Aorta (tissue), 5 donors: ENCODE results near the gene DSC1. TPM values are rescaled to one million over a fixed set of nuclear protein-coding genes. Genes with fewer than 3 reads are reported as not detected.

Experiments used
- ATAC-seq: fragments of 200-7000 bp; cut with Tn5 transposase; one replicate; pipeline ENCODE4 v1.9.1; 2022; ENCODE audit warnings: moderate library complexity; ENCODE audit not compliant: low FRiP score
- DNase-seq, 2 donors: peaks; one replicate each; pipeline ENCODE4 v3.0.0-alpha.2; 2020
- H3K27ac ChIP-seq, 2 donors: one replicate each; pipeline ENCODE4 v1.5.1; 2013; ENCODE audit warnings: low read length in 2 of 2, mild to moderate bottlenecking in 2 of 2, moderate library complexity in 2 of 2, control low read depth in 1 of 2, inconsistent platforms in 1 of 2, low read depth in 1 of 2
- H3K27me3 ChIP-seq, 2 donors: one replicate each; pipeline ENCODE4 v1.6.1; 2013; ENCODE audit warnings: control low read depth in 1 of 2, low read length in 1 of 2, mild to moderate bottlenecking in 1 of 2, moderate library complexity in 1 of 2; ENCODE audit not compliant: insufficient read depth in 2 of 2, control insufficient read depth in 1 of 2
- H3K36me3 ChIP-seq, 2 donors: one replicate each; pipeline ENCODE4 v1.6.1; 2013; ENCODE audit warnings: control low read depth in 1 of 2, low read length in 1 of 2, mild to moderate bottlenecking in 1 of 2; ENCODE audit not compliant: insufficient read depth in 2 of 2, control insufficient read depth in 1 of 2
- H3K4me1 ChIP-seq, 2 donors: one replicate each; pipeline ENCODE4 v1.6.1; 2013; ENCODE audit warnings: low read length in 2 of 2, control low read depth in 1 of 2, mild to moderate bottlenecking in 1 of 2, moderate library complexity in 1 of 2; ENCODE audit not compliant: insufficient read depth in 2 of 2, control insufficient read depth in 1 of 2
- H3K4me3 ChIP-seq, 2 donors: one replicate each; pipeline ENCODE4 v1.5.1; 2013; ENCODE audit warnings: low read length in 2 of 2, control low read depth in 1 of 2, mild to moderate bottlenecking in 1 of 2
- H3K9me3 ChIP-seq: one replicate; pipeline ENCODE4 v1.6.1; 2013; ENCODE audit warnings: mild to moderate bottlenecking, low read length; ENCODE audit not compliant: control insufficient read depth
- WGBS, 2 donors: extraction: QIAGEN DNeasy Blood & Tissue Kit; methylation state at CpG; one replicate each; pipeline ENCODE4 v1.1.7; 2013; 5-methylcytosine and 5-hydroxymethylcytosine counted together
- intact Hi-C, 2 donors: fragments of 100-400 bp; cut with DNase I; formaldehyde crosslinking; loops; one replicate each; pipeline versions ENCODE4 v1.14.2 to v1.15.0; 2022
- long read RNA-seq, 2 donors: library from polyadenylated mRNA; unstranded; transcript quantifications; one replicate each; pipeline ENCODE4 v2.0.0, GENCODE V29; 2020 to 2021
- polyA plus RNA-seq, 2 donors: library from polyadenylated mRNA; stranded (reverse); fragments of 200-250 nt; gene quantifications; one replicate each; pipeline ENCODE4 v1.2.3, GENCODE V29; 2013
- total RNA-seq, 2 donors: library from RNA; stranded (reverse); fragmentation: NEBNext Ultra II Directional; extraction: Animal tissue kit (Norgen Biotek cat#: 25700); gene quantifications; one replicate each; pipeline ENCODE4 v1.2.1, GENCODE V29; 2021
- donor health status: healthy with polysubstance abuse.
- donor health status: Bipolar disorder and iron deficiency.
- donor health status: DM: no; HTN: no; CAD: no.
- donor health status: DM: no; HTN: no; CAD: no.
- donor health status: DM: yes; HTN: yes; CAD: no.

Gene DSC1, protein sequence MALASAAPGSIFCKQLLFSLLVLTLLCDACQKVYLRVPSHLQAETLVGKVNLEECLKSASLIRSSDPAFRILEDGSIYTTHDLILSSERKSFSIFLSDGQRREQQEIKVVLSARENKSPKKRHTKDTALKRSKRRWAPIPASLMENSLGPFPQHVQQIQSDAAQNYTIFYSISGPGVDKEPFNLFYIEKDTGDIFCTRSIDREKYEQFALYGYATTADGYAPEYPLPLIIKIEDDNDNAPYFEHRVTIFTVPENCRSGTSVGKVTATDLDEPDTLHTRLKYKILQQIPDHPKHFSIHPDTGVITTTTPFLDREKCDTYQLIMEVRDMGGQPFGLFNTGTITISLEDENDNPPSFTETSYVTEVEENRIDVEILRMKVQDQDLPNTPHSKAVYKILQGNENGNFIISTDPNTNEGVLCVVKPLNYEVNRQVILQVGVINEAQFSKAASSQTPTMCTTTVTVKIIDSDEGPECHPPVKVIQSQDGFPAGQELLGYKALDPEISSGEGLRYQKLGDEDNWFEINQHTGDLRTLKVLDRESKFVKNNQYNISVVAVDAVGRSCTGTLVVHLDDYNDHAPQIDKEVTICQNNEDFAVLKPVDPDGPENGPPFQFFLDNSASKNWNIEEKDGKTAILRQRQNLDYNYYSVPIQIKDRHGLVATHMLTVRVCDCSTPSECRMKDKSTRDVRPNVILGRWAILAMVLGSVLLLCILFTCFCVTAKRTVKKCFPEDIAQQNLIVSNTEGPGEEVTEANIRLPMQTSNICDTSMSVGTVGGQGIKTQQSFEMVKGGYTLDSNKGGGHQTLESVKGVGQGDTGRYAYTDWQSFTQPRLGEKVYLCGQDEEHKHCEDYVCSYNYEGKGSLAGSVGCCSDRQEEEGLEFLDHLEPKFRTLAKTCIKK
- not detected for total RNA-seq
- polyA plus RNA-seq = not detected
- long read RNA-seq, donor 1 = 0 reads
- long read RNA-seq, donor 2 = 0 reads

DNA sequence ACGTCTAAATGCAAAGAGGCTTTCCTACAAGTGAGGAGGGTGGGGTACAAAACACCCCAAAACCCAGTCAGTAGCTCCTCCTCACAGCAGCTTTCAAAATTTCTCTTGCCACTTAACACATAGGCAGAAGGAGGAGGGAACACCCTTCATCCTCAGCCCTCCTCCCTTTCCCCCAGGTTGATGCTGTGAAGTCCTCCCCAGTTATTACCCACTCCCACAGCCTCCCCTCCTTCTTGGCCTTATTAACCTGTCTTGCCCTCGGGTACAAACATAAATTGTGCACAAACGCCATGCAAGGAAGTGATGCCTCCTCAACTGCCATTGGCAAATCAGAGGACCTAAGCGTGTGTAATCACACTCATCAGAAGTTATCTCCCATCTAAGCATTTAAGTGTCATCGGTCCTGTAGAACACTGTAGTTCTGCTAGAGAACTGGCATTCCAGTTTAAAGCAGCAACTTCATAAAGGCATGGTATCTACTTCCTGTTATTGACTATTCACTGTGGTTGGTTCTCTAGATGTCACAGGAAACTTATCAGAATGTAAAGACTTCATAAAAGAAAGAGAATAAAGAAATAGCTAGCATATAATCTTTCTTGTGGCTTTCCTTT is at the start of gene DSC1:
Gene DSC1, minus strand, starts transcription at position 32 of the 611 bp plus-strand sequence. CDS start 262 bp downstream, outside the sequence.
- ATAC-seq = no peak
- intact Hi-C loops = no loop called here
- no peak within 1 kb of the TSS for H3K27ac ChIP-seq

DNA sequence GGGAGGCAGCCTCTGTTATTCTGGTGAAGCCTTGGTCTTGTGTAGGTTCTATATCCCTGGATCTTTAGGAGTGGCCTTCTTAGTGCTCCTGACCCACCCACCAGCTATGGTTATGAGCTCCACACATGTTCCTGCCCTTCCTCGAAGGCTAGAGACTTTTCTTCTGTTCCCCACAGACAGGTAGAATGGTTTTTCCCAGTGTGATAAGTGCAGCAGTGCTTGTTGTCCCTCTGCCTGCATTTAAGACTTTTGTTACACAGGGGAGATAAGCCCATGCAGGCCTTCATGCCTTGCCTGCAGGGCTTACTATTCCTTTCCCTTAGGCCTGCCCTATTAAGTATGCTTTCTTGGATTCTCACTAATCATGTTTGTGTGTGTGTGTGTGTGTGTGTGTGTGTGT is 48.4 kb upstream of the DSC1 start:
- intact Hi-C loops = no loop called here
- no peak for ATAC-seq

More for the DNA sequence above, at the start of gene DSC1:
- WGBS, 2 donors = 79 to 80% methylated on average over 5 of the region's 5 CpGs
- Histone ChIP-seq H3K9me3 (no peaks in the 10 kb centered on the region), H3K4me3 (no peak within 1 kb of the TSS), H3K4me1 (no peaks in the 10 kb centered on the region), H3K36me3 (no peaks in the 10 kb centered on the region), H3K27me3 (no peaks in the 10 kb centered on the region)
- no peak for DNase-seq

DNA sequence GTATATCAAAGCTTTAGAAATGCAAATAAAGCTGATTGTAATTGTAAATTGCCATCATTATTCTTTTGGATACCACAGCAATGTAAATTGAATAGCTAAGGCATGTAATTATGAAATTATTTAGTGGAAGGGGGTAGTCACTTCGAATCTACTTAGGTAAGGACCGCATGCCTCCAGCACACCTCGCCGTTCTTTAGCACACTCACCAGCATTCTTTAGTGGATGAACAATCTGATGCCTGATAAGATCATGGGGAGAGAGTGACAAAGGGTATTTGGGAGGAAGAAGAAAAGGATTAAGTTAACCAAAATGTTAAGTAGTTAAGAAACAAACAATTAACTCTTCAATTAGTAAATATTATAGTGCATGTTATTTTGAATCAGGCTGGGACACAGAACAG is 46.4 kb upstream of the DSC1 start:
- ATAC-seq (no peak), DNase-seq (no peak)
- WGBS, 2 donors = 78 to 82% methylated on average over 4 of the region's 4 CpGs
- no peaks in the 10 kb centered on the region for H3K9me3 ChIP-seq
- H3K27me3 ChIP-seq = no peaks in the 10 kb centered on the region
- intact Hi-C loops = no loop called here
- no peak overlapping the region for H3K27ac ChIP-seq
- no peaks in the 10 kb centered on the region for H3K36me3 ChIP-seq
- H3K4me3 ChIP-seq = no peak overlapping the region
- no peaks in the 10 kb centered on the region for H3K4me1 ChIP-seq

More for the DNA sequence above, 48.4 kb upstream of the DSC1 start:
- Histone ChIP-seq H3K36me3 (no peaks in the 10 kb centered on the region), H3K27me3 (no peaks in the 10 kb centered on the region), H3K4me1 (no peaks in the 10 kb centered on the region), H3K9me3 (no peaks in the 10 kb centered on the region), H3K4me3 (no peak overlapping the region), H3K27ac (no peak overlapping the region)
- WGBS, 2 donors = 70 to 91% methylated on average over 1 of the region's 1 CpG
- DNase-seq = no peak

DNA sequence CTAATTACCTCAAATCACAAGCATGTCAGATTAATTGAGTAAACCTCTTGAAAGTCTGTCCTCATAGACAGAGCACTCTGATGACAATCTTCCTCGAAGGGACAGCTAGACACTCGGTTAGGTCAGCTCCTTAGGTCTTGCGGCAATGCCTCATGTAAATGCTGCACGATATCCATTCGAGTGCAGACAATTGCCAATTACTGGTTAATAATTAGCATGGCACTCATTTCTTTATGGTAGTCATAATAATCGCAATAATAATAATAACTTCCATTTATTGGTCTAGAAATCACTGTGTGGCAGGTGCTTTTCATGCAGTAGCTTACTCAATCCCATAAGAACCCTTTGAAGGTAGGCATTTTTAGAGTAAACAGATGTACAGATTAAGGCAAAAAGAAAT is 44.7 kb upstream of the DSC1 start:
- Histone ChIP-seq H3K9me3 (no peaks in the 10 kb centered on the region), H3K36me3 (no peaks in the 10 kb centered on the region), H3K27ac (no peak overlapping the region), H3K4me3 (no peak overlapping the region), H3K27me3 (no peaks in the 10 kb centered on the region), H3K4me1 (no peaks in the 10 kb centered on the region)
- intact Hi-C loops = no loop called here
- ATAC-seq = no peak
- no peak for DNase-seq
- WGBS, 2 donors = 92 to 94% methylated on average over 6 of the region's 6 CpGs

DNA sequence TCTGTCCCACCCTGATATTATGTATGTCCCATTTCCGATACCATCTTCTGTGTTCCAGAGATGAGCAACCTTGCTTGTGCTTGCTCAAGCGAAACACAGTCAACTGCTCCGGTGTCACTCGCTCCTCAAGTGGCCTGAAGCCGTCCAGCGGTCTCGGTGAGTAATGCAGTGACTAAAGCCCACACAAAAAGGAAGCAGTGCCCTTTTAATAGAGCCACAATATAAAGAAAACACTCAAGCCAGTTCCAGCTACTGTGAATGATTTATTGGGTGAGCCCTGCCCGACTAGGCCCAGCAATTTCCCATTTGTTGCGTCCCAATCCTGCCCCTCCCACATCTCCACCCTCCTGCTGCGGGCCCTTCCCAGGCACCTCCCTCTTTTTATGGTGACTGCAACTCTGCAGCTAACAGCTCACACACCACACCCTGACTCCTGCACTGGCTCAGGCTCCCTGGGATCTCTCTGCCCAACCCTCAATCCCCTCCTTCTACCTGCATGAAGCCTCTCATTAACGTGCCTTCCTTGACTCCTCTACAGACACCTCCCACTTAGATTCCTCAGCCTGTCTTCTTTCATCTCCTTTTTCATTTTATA is 44.2 kb upstream of the DSC1 start:
- intact Hi-C loops = no loop called here
- no peaks in the 10 kb centered on the region for H3K9me3 ChIP-seq
- peak; percentile 74 to 77 for DNase-seq
- no peaks in the 10 kb centered on the region for H3K4me1 ChIP-seq
- no peak overlapping the region for H3K4me3 ChIP-seq
- 23 to 27% methylated on average over 11 of the region's 11 CpGs for WGBS, 2 donors
- ATAC-seq = peak; percentile 81
- no peaks in the 10 kb centered on the region for H3K36me3 ChIP-seq
- H3K27me3 ChIP-seq = no peaks in the 10 kb centered on the region
- H3K27ac ChIP-seq = no peak overlapping the region

DNA sequence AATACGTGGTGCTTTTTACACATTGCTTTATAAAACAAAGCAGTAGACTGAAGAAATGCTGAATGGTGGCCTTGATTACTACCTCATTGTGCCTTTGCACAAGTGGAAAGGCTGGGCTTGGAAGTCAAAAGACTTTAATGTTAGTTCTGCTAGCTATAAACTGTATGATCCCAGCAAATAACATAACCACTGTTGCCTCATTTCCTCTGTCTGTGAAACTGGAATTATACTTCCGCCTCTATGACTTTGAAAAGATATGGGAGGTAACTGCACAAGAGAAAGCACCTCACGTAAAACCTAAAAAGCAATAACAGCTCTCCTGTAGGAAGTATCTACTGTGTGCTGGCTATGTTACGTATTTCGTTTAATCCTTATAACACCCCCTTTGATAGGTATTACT is 43.4 kb upstream of the DSC1 start:
- H3K27me3 ChIP-seq = no peaks in the 10 kb centered on the region
- no peaks in the 10 kb centered on the region for H3K36me3 ChIP-seq
- H3K4me3 ChIP-seq = no peak overlapping the region
- H3K27ac ChIP-seq = no peak overlapping the region
- no peaks in the 10 kb centered on the region for H3K9me3 ChIP-seq
- ATAC-seq = no peak
- no peaks in the 10 kb centered on the region for H3K4me1 ChIP-seq
- intact Hi-C loops = no loop called here
- 91 to 96% methylated on average over 5 of the region's 5 CpGs for WGBS, 2 donors
- DNase-seq = no peak

DNA sequence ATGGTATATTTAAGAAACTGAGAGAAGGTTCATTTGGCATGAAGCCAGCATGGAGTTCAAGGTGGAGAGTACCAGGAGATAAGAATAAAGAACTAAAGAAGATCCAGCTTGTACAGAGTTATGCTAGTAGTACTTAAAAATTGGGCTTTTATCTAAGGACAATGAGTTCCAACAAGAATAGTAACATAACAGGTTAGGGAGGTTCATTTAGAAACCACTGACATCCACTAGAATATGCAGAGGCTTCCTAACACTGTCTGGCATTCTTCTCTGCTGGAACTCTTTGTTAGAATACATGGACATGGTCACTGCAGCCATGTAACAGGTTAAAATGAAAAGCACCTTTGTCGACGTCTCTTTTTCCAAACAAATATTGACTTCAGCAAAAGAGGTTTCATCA is 42.6 kb upstream of the DSC1 start:
- H3K9me3 ChIP-seq = no peaks in the 10 kb centered on the region
- ATAC-seq (no peak), DNase-seq (no peak)
- H3K27ac ChIP-seq = no peak overlapping the region
- no peaks in the 10 kb centered on the region for H3K36me3 ChIP-seq
- intact Hi-C loops = no loop called here
- H3K4me3 ChIP-seq = no peak overlapping the region
- no peaks in the 10 kb centered on the region for H3K27me3 ChIP-seq
- 86 to 88% methylated on average over 2 of the region's 2 CpGs for WGBS, 2 donors
- H3K4me1 ChIP-seq = no peaks in the 10 kb centered on the region

DNA sequence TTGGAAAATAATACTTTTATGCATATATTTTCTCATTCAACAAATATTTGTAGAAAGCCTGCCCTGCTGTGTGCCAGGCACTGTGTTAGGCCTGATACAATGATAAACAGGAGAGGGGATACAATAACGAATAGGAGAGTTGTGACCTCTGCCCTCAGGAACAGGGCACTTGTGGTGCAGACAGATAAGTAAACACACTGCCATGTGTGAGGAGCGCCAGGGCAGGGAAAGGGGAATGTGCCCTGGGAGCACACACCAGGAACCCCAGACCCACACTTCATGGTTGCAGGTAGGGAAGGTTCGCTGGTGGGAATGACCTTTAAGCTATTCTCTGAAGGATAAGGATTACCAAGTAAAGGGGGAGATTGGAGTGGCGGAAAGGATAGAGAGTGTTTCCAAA is 42.2 kb upstream of the DSC1 start:
- H3K27me3 ChIP-seq = no peaks in the 10 kb centered on the region
- no peak for DNase-seq
- ATAC-seq = no peak
- H3K9me3 ChIP-seq = no peaks in the 10 kb centered on the region
- no peak overlapping the region for H3K4me3 ChIP-seq
- no peaks in the 10 kb centered on the region for H3K36me3 ChIP-seq
- H3K27ac ChIP-seq = no peak overlapping the region
- H3K4me1 ChIP-seq = no peaks in the 10 kb centered on the region
- intact Hi-C loops = no loop called here
- WGBS, 2 donors = 89 to 91% methylated on average over 4 of the region's 4 CpGs
